EL (cell line): ENCODE results near the gene FAM222B.
"Not testable (repeated sequence)": the region's sequence is repeated elsewhere in the genome, so short reads cannot be mapped to it uniquely, and the experiment has no call there.

ENCODE experiments used
- DNase-seq: peaks from one replicate; pipeline ENCODE4 v3.0.0-alpha.2; 2016

Gene FAM222B

GRCh38 chr17:28725660-28726225 lies 116.8 kb downstream of the FAM222B start:
- peak; percentile 92 for DNase-seq

GRCh38 chr17:28725166-28725659 lies 117.4 kb downstream of the FAM222B start:
- peak; percentile 75 for DNase-seq

GRCh38 chr17:28724500-28725165 lies 118.0 kb downstream of the FAM222B start:
- peak; percentile 26 for DNase-seq

DNA sequence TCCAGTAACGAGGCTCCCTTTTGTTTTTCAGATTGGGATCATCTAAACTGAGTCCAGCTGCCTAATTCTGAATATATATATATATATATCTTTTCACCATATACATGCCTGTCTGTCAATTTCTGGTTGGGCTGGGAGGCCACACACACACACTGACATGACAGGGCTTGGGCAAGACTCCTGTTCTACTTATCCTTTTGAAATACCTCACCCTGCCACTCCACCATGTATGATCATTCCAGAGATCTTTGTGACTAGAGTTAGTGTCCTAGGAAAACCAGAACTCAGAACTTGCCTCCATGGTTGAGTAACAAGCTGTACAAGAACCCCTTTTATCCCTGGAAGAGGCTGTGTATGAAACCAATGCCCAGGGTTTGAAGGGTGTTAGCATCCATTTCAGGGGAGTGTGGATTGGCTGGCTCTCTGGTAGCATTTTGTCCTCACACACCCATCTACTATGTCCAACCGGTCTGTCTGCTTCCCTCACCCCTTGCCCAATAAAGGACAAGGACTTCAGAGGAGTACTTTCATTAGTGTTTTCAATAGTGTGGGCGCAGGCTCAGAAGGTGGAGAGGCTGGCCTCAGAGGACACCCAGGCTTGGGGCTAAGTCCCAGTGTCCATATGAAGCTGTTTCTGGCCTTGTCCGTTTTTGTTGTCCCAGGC lies 118.6 kb downstream of the FAM222B start:
- not testable (repeated sequence) for DNase-seq

- no peak for DNase-seq
Observed at GRCh38 chr17:28723159-28723835, 119.3 kb downstream of the FAM222B start.

GRCh38 chr17:28722417-28723158 lies 120.0 kb downstream of the FAM222B start:
- DNase-seq, result no peak

GRCh38 chr17:28720997-28721329 lies 121.6 kb downstream of the FAM222B start:
- DNase-seq, result not testable (repeated sequence)

DNA sequence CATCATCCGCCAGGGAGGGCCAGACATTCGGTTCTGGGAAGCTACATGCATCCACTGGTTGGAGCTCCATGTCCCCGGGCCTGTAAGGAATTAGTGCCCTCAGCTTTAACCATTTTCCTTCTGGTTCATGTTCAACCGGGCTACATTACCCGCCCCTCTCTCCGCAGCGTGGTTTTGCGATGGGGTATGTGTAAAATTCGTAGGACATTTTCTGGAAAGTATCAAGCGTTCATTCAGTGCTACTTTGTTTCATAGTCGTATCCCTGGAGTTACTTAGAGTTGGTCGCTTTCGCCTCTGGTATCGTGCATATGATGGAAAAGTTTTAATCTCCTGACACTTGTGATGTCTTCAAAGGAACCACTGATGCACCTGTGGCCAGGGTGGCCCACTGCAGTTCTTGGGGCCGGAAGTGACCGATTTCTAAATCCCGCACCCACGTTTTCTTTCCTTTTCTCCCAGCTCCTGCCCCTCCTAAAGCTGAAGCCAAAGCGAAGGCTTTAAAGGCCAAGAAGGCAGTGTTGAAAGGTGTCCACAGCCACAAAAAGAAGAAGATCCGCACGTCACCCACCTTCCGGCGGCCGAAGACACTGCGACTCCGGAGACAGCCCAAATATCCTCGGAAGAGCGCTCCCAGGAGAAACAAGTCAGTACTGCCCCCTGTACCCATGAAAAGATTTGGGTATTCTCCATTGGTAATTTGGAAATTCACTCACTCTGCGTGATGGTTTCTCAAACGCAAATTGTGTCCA lies 122.2 kb downstream of the FAM222B start:
- DNase-seq, result no peak

DNA sequence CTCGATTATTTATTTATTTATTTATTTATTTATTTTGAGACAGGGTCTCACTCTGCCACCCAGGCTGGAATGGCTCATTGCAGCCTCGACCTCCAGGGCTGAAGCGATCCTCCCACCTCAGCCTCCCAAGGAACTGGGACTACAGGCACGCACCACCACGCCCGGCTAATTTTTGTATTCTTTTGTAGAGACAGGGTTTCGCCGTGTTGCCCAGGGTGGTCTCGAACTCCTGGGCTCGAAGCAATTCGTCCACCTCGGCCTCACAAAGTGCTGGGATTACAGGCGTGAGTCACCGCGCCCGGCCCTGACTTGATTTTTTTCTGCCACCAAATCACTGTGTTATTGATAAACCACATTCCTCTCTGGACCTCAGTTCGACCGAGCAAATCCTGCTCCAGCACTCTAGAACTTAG lies 123.6 kb downstream of the FAM222B start:
- no peak for DNase-seq

GRCh38 chr17:28718333-28719020 lies 124.1 kb downstream of the FAM222B start:
- DNase-seq, result no peak

GRCh38 chr17:28717578-28718332 lies 124.8 kb downstream of the FAM222B start, which contains the start of gene RAB34:
Gene RAB34 (minus strand): TSS chr17:28717868. CDS start chr17:28717266, 602 bp downstream.
- DNase-seq, result peak; percentile 92

DNA sequence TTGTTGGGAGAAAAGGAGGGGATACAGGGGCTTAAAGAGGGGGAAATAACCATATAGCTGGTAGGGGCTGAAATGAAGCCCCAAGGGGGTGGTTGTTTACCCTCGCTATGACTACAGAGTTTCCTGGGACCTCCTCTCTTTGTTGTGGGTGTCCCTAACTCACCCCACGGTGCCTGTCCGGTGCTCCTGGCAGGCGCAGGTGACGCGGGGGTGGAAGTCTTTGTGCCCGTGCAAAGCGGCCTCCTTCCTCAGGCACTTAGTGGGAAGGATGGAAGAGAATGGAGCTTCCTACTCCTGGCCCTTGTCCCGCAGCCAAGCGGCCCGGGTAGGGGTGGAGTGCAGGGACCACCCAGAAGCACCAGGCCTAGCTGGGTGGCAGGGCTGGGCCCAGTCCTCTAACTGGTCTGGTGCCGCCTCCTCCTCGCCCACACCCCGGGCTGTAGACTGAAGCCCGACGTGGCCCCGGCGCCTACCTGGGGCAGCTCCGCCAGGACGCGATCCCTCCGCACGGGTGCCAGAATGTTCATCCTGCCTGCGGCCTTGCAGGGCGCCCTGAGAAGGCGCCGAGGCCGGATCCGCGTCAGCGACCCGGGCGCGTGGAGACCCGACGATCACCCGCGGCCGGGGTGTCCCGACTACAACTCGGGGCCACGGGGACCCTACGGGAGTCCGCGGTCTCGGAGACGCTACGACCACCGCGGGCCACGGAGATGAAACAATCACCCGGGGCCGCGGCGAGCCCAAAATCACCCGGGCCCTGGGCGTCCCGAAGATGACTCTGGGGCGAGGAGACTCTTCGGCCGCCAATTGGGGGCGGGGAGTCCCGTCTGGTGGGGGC lies 125.6 kb downstream of the FAM222B start:
- peak; percentile 40 for DNase-seq

GRCh38 chr17:28715217-28715616 lies 127.4 kb downstream of the FAM222B start:
- DNase-seq, result no peak

- DNase-seq, result no peak
Observed at GRCh38 chr17:28714281-28714680, 128.3 kb downstream of the FAM222B start.

- DNase-seq, result no peak
Observed at GRCh38 chr17:28712705-28713415, 129.7 kb downstream of the FAM222B start.

DNA sequence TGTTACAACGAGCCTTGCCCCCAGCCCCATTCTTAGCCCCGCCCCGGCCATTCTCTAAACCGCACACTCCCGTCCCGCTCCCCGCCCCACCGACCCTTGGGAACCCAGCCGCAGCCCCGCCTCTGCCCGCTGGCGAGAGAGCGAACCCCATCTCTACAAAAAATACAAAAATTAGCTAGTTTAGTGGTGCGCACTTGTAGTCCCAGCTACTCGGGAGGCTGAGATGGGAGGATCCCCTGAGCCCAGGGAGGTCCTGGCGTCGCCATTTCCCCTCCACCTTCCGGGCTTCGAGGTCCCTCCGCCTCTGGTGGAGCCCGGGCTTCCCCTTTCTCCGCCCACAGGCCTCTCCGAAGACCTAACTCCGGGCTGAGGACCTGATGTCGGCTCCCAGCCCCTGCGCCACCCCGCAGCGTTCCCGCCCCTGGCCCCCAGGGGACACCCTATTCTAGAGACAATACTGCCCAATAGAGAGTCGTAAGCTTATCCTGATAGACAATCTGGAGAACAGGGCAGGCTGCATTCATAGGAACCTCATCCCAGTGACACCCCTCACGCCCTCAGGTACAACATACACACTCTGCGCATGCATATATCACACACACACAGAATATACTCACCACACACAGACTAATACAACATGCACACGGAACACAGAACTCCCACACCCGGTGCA lies 130.4 kb downstream of the FAM222B start:
- no peak for DNase-seq

- no peak for DNase-seq
Observed at GRCh38 chr17:28711723-28712031, 130.9 kb downstream of the FAM222B start, which contains the start of gene PROCA1. Gene PROCA1 (minus strand): TSS chr17:28711888. CDS start chr17:28711660, 228 bp downstream.
